HG03108 (cell line): ENCODE data around the gene PRKCZ.

Experiments
- ATAC-seq: cut with Tn5 transposase; IDR thresholded peaks from one replicate; pipeline ENCODE4 v1.9.1; 2021; ENCODE audit warnings: moderate library complexity; ENCODE audit not compliant: unreplicated experiment

PRKCZ gene

GRCh38 chr1:2098839-2099785 is 48.9 kb downstream of the PRKCZ start:
- ATAC-seq = no peak

- no peak for ATAC-seq
Observed at GRCh38 chr1:2099886-2100779, 49.9 kb downstream of the PRKCZ start.

- ATAC-seq = no peak
Observed at GRCh38 chr1:2100780-2101108, 50.5 kb downstream of the PRKCZ start.

GRCh38 chr1:2101531-2101930 is 51.3 kb downstream of the PRKCZ start:
- no peak for ATAC-seq

DNA sequence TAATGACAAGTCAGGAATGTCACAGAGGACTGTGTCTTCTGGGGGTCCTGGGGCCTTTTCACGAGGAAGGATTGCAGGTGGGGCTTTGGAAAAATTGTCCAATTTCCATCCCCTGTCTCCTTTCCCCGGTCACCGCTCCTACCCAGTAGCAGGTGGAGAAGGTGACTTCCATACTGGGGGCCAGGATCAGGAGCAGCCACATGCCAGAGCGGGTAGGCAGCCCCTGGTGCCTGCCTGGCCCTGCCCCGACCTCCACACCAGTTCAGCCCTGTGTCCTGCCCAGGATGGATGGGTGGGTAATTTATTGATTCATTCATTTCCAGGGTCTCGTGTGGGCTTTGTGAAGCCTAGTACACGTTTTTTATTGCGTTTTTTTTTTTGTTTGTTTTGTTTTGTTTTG is 51.7 kb downstream of the PRKCZ start:
- ATAC-seq = no peak

- no peak for ATAC-seq
Observed at GRCh38 chr1:2102753-2103152, 52.5 kb downstream of the PRKCZ start.

DNA sequence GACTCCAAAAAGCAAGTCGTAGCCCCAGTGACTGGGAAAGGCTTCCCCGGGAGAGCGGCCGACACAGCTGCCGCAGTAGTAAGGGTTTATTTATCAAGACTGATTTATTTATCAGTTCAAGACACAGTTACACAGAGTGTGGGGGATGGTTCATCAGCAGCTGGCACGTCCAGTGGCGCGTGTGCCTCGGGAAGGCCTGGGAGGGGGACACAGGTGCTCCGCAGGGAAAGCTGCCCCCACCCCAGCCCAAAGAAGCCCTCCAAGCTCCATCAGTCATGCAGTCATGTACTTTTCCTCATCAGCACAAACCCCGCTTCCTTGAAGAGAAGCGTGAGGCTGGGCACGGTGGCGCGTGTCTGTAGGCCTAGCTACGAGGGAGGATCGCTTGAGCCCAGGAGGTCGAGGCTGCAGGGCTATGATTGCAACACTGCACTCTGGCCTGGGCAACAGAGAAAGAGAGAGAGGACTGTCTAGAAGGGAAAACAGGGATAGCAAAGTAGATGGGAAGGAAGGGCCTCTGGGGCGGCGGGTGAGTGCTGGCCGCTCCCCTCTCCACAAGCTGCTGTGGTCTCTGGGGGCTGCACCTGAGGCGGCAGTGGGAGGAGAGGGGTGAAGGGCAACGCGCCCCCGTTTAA is 53.2 kb downstream of the PRKCZ start:
- ATAC-seq = no peak

GRCh38 chr1:2103901-2104590 is 53.8 kb downstream of the PRKCZ start:
- ATAC-seq = no peak

- no peak for ATAC-seq
Observed at GRCh38 chr1:2104621-2105427, 54.6 kb downstream of the PRKCZ start.

DNA sequence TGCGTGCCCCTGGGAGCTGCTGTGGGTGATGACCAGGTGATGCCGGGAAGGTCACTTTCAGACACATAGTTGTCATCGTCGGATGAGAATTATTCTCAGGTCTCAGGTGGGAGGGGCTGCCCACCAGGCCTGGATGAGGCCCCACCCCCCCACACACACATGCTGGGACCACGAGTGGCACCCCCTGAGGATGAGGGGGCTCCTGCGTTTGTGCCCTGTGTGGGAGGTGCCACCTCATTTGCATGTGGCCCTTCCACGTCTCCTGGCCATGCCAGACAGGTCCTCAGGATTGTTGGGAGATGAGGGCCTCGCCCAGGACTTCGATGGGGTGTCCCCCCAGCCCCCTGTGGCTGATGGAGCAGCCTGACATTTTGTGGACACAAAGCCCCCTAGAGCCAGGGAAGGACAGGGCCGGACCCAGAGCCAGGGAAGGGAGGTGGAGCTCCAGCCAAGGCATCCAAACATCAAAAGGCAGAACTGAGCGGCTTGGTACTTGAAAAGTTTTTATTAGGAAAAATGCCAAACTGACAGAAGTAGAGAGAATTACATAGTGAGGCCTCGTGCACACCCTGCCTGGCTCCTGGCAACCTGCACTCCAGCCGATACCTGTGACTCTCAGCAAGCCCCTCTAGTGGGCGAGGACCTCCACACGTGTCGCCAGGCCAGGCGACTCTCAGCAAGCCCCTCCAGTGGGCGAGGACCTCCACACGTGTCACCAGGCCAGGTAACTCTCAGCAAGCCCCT is 55.7 kb downstream of the PRKCZ start:
- ATAC-seq = no peak

GRCh38 chr1:2106659-2107405 is 56.6 kb downstream of the PRKCZ start:
- ATAC-seq = no peak

GRCh38 chr1:2107586-2108212 is 57.5 kb downstream of the PRKCZ start:
- no peak for ATAC-seq

DNA sequence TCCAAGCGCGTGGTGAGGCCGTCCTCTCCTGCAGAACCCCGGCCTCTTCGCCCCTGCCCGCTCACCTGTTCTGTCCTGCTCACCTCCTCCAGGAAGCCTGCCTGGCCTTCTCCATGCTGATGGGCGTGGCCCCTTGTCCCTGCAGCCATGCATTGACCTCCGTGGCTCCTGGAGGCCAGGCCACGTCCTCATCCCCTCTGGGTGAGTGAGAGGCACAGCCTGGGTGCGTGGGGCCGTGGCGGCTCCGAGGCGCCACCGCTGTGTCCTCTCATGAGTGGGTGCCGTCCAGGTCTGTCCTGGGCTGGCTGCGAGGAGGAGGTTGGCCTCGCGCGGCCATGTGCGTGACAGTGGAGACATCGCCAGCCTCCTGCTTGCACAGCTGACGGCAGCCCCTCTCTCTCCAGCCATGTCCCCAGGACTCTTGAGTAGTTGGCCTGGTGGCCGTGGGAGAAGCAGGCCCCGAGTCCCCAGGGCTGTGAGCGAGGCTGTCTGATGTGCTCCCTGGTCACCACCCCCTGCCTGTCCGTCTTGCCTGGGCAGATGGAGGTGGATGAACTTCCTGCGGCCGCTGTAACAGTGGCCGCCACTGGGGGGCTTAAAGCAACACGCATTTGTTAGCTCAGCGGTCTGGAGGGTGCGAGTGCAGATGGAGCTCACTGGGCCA is 58.1 kb downstream of the PRKCZ start:
- ATAC-seq = no peak

DNA sequence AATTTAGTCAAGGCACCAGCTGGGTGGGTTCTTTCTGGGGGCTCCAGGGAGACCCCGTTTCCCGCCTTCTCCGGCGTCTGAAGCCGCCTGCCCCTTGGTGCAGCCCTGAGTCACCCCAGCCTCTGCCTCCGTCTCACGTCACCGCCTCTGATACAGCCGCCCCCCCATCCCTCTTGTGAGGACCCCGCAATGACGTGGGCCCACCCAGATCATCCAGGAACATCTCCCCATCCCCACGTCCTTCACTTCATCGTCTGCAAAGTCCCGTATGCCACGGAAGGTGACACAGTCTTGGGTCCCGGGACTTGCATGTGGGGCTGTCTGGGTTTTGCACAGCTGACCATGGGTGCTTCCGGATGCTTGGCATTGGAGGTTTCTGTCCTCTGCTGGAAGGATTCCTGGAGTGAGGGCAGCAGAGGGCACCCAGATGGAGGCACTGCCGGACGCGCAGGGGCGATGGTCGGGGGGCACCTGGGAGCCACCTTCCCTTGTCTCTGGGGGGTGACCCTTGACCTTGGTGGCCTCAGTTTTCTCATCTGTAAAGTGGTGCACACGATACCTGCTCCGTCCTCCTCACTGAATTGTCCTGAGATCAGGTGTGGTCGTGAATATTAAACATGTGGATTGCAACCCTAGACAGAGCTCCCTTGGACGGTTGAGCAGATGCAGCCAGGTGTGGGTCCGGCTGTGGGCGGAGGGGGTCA is 58.8 kb downstream of the PRKCZ start:
- ATAC-seq = no peak

DNA sequence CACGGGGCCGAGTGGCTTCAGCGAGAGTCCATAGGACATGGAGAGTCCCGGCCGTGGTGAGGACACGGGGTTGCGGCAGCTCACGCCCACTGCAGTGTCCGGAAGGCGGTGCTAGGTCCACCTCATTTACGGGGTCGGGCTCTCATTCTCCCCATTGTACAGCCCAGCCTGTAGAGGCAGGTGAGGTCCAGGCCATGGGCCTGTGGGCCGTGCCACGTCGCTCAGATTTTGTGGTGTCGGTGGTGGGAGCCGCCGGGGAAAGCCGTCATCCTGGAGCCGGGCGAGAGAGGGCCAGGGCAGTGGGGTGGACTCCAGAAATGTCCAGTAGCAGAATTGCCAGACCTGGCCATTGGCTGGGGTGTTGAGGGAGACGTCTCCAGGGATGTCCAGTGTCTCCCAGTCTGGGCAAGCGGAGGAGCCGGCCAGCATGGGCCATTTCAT is 59.4 kb downstream of the PRKCZ start:
- no peak for ATAC-seq

GRCh38 chr1:2110191-2110737 is 60.1 kb downstream of the PRKCZ start:
- no peak for ATAC-seq
